PFSK-1 (cell line): ENCODE data around the gene FNBP1.

Experiments used
- FOXP2 ChIP-seq: optimal IDR thresholded peaks from 2 replicates; pipeline ENCODE3; 2011; ENCODE audit warnings: borderline replicate concordance, control low read depth, inconsistent platforms; ENCODE audit not compliant: insufficient read depth; ENCODE audit errors: extremely low read length, extremely low read depth
- POLR2AphosphoS5 ChIP-seq: IDR thresholded peaks from 2 replicates; pipeline ENCODE4 v1.6.1; 2012; ENCODE audit warnings: low read depth, mild to moderate bottlenecking, control low read depth, low read length, moderate library complexity
- SIN3A ChIP-seq: IDR thresholded peaks from 2 replicates; pipeline ENCODE4 v1.6.1; 2012; ENCODE audit warnings: mild to moderate bottlenecking, low read length, moderate library complexity, borderline replicate concordance; ENCODE audit not compliant: insufficient read depth
- TAF1 ChIP-seq: IDR thresholded peaks from 2 replicates; pipeline ENCODE4 v1.6.1; 2012; ENCODE audit warnings: low read length, control low read depth, borderline replicate concordance; ENCODE audit not compliant: insufficient read depth
- TF ChIP-seq, protein P1 (sequence below), 2 experiments: IDR thresholded peaks; 2 replicates each; pipeline versions ENCODE4 v1.6.1 to v1.8.0; 2011 to 2012; ENCODE audit warnings: low read depth in 2 of 2, low read length in 2 of 2, control low read depth in 1 of 2, inconsistent platforms in 1 of 2, mild to moderate bottlenecking in 1 of 2, moderate library complexity in 1 of 2; ENCODE audit not compliant: insufficient read depth in 1 of 2

- no peak for TF ChIP-seq POLR2AphosphoS5
- TF ChIP-seq, protein P1, sequence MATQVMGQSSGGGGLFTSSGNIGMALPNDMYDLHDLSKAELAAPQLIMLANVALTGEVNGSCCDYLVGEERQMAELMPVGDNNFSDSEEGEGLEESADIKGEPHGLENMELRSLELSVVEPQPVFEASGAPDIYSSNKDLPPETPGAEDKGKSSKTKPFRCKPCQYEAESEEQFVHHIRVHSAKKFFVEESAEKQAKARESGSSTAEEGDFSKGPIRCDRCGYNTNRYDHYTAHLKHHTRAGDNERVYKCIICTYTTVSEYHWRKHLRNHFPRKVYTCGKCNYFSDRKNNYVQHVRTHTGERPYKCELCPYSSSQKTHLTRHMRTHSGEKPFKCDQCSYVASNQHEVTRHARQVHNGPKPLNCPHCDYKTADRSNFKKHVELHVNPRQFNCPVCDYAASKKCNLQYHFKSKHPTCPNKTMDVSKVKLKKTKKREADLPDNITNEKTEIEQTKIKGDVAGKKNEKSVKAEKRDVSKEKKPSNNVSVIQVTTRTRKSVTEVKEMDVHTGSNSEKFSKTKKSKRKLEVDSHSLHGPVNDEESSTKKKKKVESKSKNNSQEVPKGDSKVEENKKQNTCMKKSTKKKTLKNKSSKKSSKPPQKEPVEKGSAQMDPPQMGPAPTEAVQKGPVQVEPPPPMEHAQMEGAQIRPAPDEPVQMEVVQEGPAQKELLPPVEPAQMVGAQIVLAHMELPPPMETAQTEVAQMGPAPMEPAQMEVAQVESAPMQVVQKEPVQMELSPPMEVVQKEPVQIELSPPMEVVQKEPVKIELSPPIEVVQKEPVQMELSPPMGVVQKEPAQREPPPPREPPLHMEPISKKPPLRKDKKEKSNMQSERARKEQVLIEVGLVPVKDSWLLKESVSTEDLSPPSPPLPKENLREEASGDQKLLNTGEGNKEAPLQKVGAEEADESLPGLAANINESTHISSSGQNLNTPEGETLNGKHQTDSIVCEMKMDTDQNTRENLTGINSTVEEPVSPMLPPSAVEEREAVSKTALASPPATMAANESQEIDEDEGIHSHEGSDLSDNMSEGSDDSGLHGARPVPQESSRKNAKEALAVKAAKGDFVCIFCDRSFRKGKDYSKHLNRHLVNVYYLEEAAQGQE (IDR thresholded peaks at IDR 0.05; ENCODE audit: insufficient read depth in 1 of 2, low read depth in 2 of 2, low read length in 2 of 2): no peak
- no peak for TF ChIP-seq FOXP2
- no peak for TF ChIP-seq SIN3A
- no peak for TF ChIP-seq TAF1
Measured at GRCh38 chr9:129889122-129889940, 153.7 kb downstream of the FNBP1 start.
